CD4-positive, alpha-beta T cell treated with Interleukin-21 for 1 hour (primary cell): Measurements from ENCODE around the gene SETBP1.

Experiments
- DNase-seq: peaks from one replicate; pipeline ENCODE4 v3.0.0-alpha.2; 2020

SETBP1 gene

GRCh38 chr18:44733069-44733753 is 52.5 kb downstream of the SETBP1 start:
- DNase-seq: no peak

GRCh38 chr18:44733754-44734465 is 53.2 kb downstream of the SETBP1 start:
- DNase-seq: no peak

- DNase-seq: no peak
These were observed 54.4 kb downstream of the SETBP1 start for GRCh38 chr18:44735096-44735495.

DNA sequence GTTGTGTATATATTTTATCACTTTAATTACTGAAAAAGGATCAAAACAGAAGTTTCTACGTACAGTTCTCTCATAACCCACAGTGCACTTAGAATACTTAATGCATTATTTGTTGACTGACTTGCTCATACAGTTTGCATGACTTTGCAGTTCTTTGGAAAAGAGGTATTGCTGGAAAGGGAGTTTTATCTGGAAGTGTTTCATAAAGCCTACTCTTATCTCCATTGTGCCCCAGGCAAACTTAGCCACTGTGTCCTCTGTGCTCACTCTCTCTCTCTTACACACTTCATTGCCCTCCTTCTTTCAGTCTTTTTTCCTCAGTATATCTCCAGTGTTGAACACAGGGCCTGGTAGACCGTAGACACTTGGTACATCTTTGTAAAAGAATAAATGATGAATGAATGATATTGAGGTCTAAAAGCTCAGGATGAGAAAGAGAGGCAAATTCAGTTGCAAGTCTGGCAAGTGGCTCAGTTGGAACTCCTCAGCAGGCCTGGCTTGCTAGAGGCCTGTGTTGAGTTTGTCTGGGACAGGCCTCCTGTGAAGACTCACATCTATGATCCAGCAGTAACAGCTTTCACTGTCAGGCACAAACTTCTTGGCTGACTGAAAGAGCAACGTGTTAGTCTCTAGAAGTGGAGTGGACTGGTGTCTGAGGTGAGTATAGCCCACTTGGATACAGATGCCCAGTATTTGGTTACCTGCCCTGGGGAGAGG is 56.1 kb downstream of the SETBP1 start:
- DNase-seq: no peak

GRCh38 chr18:44737623-44738022 is 56.9 kb downstream of the SETBP1 start:
- DNase-seq: no peak

GRCh38 chr18:44740000-44740399 is 59.3 kb downstream of the SETBP1 start:
- no peak for DNase-seq

DNA sequence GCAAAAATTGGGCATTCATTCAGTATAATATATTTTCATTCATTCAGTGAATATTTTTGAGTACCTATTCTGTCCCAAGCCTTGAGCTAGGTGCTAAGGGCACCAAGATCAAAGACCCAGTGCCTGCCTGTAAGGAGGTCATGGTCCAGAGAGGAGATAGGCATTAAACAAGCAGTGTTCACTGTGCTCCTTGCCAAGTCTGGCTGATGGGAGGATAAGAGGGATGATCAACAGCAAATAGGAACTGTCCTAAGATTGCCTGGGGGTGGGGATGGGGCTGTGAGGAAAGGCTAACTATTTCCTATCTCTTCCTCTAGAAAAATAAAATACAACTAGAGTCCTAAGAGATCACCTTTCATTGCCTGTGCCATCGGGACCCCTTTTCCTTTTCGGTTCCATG is 60.4 kb downstream of the SETBP1 start:
- no peak for DNase-seq

- DNase-seq: no peak
These were observed 60.8 kb downstream of the SETBP1 start for GRCh38 chr18:44741511-44741910.

GRCh38 chr18:44742126-44742525 is 61.4 kb downstream of the SETBP1 start:
- DNase-seq: no peak

GRCh38 chr18:44742718-44743311 is 62.1 kb downstream of the SETBP1 start:
- DNase-seq: no peak

GRCh38 chr18:44743631-44744030 is 62.9 kb downstream of the SETBP1 start:
- DNase-seq: no peak

DNA sequence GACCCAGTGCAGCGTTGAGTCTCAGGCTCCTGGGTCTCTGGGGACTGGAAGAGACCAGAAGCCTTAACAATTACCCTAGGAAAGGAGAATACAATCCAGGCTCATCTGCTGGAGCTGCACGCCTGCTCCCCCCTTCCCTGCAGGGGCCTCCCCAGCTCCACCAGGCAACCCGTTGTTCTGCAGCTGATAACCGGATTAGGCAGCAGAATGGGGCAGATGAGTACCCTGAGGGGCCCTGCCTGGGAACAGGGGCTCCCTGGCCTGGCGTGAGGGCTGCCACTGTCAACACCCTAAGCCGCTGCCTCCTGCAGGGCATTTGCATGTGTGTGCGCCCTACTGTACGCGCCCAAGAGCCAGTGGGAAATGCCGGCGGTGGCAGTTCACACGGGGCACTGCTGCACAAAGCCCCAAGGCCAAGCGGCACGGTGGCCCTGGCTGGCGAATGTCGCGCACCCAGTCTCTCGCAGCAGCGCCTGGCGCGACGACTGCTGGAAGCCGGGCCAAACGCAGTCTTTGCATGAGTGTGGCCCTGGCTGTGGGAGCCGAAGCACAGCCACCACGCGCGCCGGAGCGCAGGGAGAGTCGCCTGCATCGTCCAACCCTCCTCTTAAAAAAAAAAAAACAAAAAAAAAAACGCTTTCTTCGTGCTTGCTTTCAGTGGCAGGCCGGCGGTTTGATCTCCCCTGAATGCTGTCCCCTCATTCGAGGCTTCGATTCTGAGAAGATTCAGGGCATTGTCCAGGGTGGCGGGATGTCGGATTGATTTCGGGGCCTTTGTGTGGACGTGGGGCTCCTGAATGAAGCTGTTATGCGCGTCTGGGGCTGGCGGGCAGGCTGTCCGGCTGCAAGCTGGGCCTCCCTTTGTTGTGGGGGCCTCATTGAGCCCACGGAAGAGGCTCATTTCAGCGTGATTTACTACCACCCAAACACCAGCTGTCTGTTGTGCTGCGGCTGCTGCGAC is 63.8 kb downstream of the SETBP1 start:
- DNase-seq: no peak

- no peak for DNase-seq
These were observed 66.5 kb downstream of the SETBP1 start for GRCh38 chr18:44747157-44747556.

- DNase-seq: no peak
These were observed 67.9 kb downstream of the SETBP1 start for GRCh38 chr18:44748582-44748981.

GRCh38 chr18:44750774-44751173 is 70.1 kb downstream of the SETBP1 start:
- DNase-seq: no peak

DNA sequence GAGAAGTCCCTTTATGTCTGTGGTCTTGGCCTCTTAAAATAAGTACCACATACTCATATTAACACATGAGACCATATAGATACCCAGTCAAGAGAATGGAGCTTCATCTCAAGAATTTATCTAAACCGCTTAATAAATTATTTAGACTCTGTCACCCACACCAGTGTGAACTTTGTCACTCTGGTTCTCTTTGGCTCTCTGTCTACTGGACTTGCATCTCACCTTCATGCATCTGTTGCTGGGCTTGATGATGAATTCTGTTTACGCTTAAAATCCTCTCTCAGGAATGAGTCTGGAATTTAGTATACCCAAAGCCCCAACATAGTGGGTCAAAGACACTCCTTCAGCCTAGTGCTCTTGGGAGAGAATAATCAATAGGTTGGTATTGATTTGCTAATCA is 73.9 kb downstream of the SETBP1 start:
- no peak for DNase-seq

GRCh38 chr18:44758861-44759631 is 78.4 kb downstream of the SETBP1 start:
- peak; percentile 29 for DNase-seq

GRCh38 chr18:44759925-44760342 is 79.2 kb downstream of the SETBP1 start:
- peak; percentile 12 for DNase-seq

- no peak for DNase-seq
These were observed 81.1 kb downstream of the SETBP1 start for GRCh38 chr18:44761812-44762211.

- no peak for DNase-seq
These were observed 82.6 kb downstream of the SETBP1 start for GRCh38 chr18:44763327-44763726.

DNA sequence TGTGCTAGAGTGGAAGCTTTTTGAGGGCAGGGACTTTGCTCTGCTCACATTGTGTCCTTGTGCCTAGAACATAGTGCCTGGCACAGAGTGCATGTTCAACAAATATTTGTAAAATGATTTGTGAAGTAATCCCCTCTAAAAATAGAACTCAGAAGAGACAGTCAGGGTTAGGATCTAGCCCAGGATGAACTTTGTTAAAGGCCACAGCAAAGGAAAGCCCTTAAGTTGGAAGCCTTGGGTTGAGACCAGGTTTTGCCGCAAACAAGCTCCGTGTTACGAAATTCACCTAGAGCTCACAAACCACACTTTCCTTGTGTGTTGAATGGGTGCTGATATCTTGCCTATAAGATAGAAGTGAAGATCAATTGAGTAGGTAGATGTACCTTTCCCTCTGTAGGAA is 84.2 kb downstream of the SETBP1 start:
- DNase-seq: no peak

DNA sequence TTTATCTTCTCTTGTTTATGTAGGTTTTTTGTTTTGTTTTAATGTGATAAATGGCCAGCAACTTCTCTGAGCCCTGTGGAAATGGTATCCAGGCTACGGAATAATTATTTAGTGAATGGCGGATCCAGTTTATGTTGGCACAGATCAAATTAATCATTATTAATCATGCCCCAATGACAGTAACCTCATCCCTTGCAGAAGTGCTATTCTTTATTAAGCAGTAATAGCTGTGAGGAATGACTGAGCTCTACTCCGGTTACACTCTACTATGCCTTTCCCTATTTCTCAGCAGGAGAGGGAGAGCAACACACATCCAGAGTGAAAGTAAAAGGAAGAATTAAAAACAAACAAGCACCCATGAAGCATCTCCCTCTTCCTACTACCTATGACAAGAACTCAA is 84.8 kb downstream of the SETBP1 start:
- no peak for DNase-seq
